GM12891 (cell line): ENCODE measurements around the gene SLC2A13.

ENCODE experiments used
- DNase-seq: peaks from one replicate; pipeline ENCODE4 v3.0.0; 2011; ENCODE audit warnings: low spot score; ENCODE audit not compliant: insufficient read length
- FAIRE-seq: peaks from 2 replicates; lab custom pipeline; 2011; peaks lifted over from hg19 to GRCh38; lab: Jason Lieb, UNC
- PAX5 ChIP-seq: IDR thresholded peaks from 2 replicates; pipeline ENCODE4 v1.6.1; 2011; ENCODE audit warnings: low read length, moderate library complexity, mild to moderate bottlenecking; ENCODE audit not compliant: insufficient read depth, severe bottlenecking
- POLR2A ChIP-seq: IDR thresholded peaks from 2 replicates; pipeline ENCODE4 v1.6.1; 2011; ENCODE audit warnings: low read depth, low read length, control low read depth
- POLR2AphosphoS5 ChIP-seq: IDR thresholded peaks from 2 replicates; pipeline ENCODE4 v1.6.1; 2011; ENCODE audit warnings: low read depth, low read length, control low read depth
- POU2F2 ChIP-seq: IDR thresholded peaks from 2 replicates; pipeline ENCODE4 v1.6.1; 2011; ENCODE audit warnings: low read depth, mild to moderate bottlenecking, control low read depth, low read length, moderate library complexity
- SPI1 ChIP-seq: IDR thresholded peaks from 2 replicates; pipeline ENCODE4 v1.6.1; 2011; ENCODE audit warnings: low read depth, low read length, control low read depth
- TAF1 ChIP-seq: IDR thresholded peaks from 2 replicates; pipeline ENCODE4 v1.6.1; 2011; ENCODE audit warnings: low read depth, low read length, control low read depth

SLC2A13 gene

DNA sequence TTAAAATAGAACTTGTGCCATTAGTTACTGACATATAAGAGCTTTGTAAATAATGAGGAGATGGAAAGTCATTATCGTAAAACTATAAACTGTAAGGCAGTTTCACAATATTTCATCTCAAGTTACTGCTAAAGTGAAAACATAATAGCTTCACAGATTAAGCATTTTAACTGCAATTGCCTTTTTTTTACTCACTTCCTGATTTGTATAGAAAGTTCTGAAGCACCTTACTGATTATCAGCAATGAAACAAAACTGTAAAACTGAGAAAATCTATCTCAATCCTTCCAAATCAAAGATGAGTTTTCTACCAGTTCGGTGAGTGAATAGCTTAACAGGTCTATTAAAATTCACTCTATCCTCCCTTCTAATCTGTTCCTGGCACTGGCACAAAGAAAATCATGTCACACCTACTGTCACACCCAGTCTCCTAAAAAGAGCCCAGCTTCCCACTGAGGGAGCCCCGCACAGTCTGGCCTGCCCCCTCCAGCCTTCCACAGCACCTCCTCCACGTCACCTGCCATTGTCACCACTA, 324.9 kb downstream of the SLC2A13 start:
- no peak for FAIRE-seq
- no peak for DNase-seq
- no peak for TF ChIP-seq POU2F2
- no peak for TF ChIP-seq POLR2AphosphoS5
- no peak for TF ChIP-seq TAF1
- no peak for TF ChIP-seq POLR2A
- no peak for TF ChIP-seq PAX5
- no peak for TF ChIP-seq SPI1

DNA sequence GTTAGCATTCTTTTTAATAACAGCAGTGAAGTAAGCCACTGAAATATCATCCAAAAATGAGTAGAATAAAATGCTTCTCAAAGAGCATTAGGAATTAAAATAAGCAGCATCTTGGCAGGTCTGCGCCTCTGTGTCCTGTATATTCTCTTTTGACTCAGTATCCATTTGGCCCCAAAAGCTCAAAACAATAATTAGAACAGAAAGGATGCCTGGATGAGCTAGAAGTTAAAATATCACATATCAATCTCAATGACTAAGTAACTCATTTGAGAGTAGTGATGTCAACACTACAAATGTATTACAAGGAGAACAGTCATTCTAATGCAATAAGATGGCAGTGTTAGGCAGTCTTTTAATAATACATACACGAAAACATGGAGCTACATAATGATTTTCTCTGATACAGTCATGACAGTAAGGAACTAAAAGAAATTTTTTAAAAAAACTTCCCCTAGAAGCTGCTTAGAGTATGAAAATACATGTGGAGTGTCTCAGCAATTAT, 325.4 kb downstream of the SLC2A13 start:
- TF ChIP-seq SPI1 (no peak), POLR2A (no peak), POLR2AphosphoS5 (no peak), PAX5 (no peak), POU2F2 (no peak), TAF1 (no peak)
- FAIRE-seq (no peak), DNase-seq (no peak)

DNA sequence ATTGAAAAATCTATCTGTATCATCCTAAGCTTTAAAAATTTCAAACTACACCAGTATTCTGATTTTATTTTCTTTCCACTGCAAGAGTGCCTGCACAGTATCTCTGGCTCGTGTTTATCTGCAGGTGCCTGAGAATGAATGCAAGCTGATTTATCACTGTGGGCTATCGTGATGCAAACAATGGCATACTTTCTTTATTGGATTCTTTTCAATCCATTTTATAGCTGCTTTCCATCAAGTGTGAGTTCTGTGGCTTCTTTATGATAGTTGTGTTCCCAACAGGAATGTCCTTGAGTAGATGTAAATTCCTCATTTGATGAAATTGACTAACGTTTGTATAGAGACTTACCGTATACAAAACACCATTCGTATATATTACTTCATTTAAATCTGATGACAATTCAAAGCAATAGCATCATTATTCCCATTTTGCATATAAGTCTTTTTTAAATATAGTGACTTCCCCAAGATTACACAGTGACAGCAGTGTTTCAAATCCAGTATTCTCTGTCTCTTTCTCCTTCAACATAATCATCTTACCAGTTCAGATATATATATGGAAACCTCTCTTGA, 326.0 kb downstream of the SLC2A13 start:
- no peak for DNase-seq
- TF ChIP-seq POU2F2 = no peak
- FAIRE-seq = no peak

DNA sequence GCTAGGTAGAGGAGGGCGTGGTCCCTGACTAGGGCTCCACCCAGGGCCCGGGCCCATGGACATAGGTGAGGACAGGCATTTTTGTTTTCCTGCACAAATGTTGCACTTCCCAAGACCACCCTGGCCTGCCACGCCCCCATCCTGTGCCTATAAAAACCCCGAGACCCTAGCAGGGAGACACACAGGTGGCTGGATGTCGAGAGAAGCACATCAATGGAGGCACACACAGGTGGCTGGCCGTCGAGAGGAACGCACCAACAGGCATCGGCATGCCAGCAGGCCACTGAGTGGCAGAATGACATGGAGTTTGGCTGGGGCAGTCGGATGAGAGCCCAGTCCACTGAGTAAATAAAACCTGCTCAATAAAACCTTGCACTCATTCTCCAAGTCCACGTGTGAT, 328.4 kb downstream of the SLC2A13 start:
- DNase-seq = no peak
- FAIRE-seq = no peak
- TF ChIP-seq PAX5 (no peak), SPI1 (no peak), TAF1 (no peak), POU2F2 (no peak), POLR2A (no peak), POLR2AphosphoS5 (no peak)

DNA sequence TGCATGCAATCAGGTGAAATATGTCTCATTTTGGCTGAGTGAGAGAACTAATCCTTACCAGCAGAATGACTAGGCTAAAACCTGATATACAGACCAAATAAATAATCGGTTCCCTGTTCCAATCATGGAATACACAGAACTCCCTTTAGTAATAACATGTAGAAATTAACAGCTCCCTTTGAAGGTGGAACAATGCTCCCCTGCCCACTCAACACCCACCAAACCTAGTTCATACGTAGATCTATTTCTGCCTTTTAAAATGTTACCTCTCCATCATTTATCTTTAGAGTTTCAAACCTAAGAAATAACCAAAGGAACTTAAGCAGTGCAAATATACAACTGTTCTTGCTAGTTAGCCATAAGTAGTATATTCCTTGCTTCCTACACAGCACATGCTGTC, 332.6 kb downstream of the SLC2A13 start:
- DNase-seq (no peak), FAIRE-seq (no peak)
- no peak for TF ChIP-seq PAX5
- TF ChIP-seq POLR2A = no peak
- TF ChIP-seq SPI1 = no peak
- no peak for TF ChIP-seq TAF1
- no peak for TF ChIP-seq POLR2AphosphoS5
- TF ChIP-seq POU2F2 = no peak

DNA sequence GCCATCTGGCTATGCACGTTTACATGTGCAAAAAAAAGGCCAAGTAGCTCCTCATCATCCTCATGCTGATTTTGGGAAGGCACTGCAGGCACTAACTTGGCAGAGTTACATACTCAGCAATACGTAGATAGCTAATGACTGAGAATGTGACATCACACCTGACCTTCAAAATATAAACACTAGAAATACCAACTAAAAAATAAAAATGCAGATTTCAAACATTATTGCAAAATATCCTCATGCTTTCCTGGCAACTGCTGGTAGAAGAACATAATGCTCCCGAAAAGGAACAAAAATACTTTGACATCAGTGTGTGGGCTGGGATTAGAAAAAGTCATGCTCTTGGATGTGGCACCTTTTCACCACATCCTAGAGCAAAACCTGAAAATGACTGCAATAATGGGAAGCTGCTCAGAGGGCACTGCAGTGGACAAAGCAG, 333.0 kb downstream of the SLC2A13 start:
- FAIRE-seq = no peak

DNA sequence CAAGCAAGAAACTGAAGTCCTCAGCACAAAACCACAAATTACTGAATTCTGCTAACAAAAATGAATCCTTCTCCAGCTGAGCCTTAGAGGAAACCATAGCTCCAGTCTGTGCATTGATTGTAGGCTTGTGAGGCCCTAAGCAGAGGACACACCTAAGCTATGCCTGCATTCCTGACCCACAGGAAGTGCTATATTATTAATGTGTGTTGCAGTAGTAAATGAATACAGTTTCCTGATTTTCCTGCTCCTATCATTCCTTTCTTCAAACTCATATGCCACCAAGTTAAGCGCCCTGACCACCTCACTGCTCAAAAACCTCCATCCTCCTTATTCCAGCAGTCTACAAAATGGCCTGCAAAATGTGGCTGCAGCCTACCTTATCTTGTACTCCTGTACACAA, 334.4 kb downstream of the SLC2A13 start:
- DNase-seq (no peak), FAIRE-seq (no peak)
- TF ChIP-seq POU2F2 = no peak
- no peak for TF ChIP-seq SPI1
- TF ChIP-seq POLR2A = no peak
- TF ChIP-seq PAX5 = no peak
- TF ChIP-seq POLR2AphosphoS5 = no peak
- TF ChIP-seq TAF1 = no peak

More for the DNA sequence above, 333.0 kb downstream of the SLC2A13 start:
- no peak for DNase-seq
- no peak for TF ChIP-seq SPI1
- TF ChIP-seq TAF1 = no peak
- no peak for TF ChIP-seq PAX5
- TF ChIP-seq POLR2AphosphoS5 = no peak
- TF ChIP-seq POLR2A = no peak
- no peak for TF ChIP-seq POU2F2

DNA sequence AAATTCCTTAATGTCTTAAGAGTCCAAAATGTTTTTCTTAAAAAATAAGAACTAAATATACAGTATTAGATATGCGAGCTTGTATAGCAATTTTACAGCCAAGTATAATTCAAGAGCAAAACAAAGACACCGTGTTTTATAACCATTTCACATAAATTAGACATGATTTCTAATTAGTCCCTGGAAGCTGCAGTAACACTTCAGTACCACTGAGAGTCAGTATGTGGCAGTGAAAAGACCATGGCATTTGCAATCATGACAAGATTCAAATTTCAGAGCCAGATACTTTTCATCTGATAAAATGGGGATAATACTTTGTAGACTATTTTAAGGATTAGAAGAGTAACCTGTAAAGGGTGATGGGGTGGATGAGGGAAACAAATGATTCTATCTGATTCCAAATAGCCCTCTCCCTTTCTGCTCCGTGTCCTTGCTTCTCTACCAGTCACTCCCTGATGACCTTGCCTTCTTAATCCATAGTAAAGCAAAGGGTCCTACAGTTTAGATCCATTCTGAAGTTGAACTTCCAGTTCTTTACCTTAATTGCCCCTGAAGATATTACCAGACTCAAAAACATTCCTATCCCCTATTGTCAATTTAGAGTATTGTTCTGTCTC, 340.8 kb downstream of the SLC2A13 start:
- FAIRE-seq (peak; percentile 60), DNase-seq (no peak)
- TF ChIP-seq POLR2A (no peak), TAF1 (no peak), SPI1 (no peak), POU2F2 (no peak), POLR2AphosphoS5 (no peak), PAX5 (no peak)

DNA sequence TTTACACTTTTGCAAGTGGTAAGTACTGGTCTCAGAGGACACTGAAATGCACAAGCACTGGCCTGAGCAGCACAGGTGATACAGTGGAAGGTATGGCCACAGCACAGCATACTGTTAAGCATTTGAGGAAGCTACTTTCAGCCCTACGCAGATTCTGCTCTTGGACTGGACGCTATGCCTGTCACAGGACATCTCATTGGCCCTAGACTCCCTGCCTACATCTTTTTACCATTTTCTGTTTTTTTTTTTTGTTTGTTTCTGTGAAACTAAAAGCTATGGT, 342.1 kb downstream of the SLC2A13 start:
- no peak for FAIRE-seq
- DNase-seq = no peak
- TF ChIP-seq PAX5 (no peak), POLR2AphosphoS5 (no peak), POU2F2 (no peak), POLR2A (no peak)

DNA sequence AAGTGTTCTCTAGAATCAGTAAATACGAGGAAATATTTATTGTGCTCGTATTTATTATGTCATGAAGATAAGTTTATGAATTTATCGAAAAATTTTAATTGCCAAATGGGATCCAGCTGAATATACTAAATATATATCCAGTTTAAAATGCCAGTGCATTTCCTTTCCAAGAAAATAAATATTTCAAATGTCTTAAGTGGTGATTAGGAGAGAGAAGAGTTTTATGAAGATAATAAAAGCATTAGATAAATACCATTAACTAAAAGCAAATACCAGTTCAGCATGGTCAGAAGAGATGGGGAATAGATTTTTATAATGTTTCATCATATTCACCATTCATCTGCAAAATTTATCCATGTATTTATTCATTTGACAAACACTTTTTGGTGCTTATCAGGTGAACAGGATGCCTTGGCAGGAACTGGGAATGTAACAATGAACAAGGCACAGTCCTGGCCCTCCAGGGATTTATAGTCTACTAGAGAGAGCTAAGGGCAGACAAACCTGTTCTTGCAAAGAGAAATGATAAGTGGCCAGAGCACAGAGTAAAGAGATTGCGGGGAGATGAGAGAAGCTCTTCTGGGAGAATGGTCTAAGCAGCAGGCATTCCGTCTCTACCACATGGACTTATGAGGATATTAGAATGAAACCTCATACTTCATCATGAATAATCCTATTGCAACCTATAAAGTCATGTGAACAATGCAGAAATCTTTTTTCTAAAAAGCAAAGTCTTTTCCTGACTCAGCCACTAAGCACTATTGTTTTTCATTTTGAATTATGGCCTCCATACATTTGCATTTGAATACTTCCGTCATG, 342.6 kb downstream of the SLC2A13 start:
- TF ChIP-seq SPI1 (no peak), POU2F2 (no peak), POLR2A (no peak), TAF1 (no peak), POLR2AphosphoS5 (no peak), PAX5 (no peak)
- FAIRE-seq = no peak
- DNase-seq = no peak

DNA sequence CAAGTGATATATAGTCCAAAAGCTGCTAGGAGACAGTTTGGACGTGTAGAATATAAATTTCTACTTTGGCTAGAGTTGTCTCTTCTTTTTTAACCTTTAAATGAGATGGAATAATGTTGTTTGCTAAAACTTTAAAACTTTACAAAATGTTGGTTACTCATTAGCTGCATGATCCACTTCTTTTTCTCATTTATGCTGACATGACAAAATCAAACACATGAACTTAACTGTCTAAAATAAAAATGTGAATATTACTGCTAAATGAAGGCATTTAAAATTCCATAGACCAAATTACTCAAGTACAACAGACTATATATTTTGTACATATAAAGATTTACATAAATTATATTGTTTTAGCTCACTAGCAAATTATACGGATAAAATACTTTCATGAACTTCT, 350.4 kb downstream of the SLC2A13 start:
- DNase-seq (no peak), FAIRE-seq (no peak)
- TF ChIP-seq POLR2A (no peak), POU2F2 (no peak), POLR2AphosphoS5 (no peak), TAF1 (no peak), SPI1 (no peak), PAX5 (no peak)
